A673 (cell line): ENCODE measurements around the gene HDAC7. TPM values are rescaled to one million over a fixed set of nuclear protein-coding genes. Genes with fewer than 3 reads are reported as not detected.
A peak's percentile ranks its signal among the peaks of the same experiment; 100 is the strongest.

ENCODE experiments used
- BruUV-seq: library from RNA; stranded (reverse); fragments of 400-500 nt; replicated peaks from 2 replicates; lab custom pipeline; 2021; lab: Mats Ljungman, UMichigan
- CTCF ChIA-PET: fragments of 300-600 bp; sonication (Branson Sonifier 250); formaldehyde crosslinking; loops from one replicate; lab custom pipeline; 2022; ENCODE audit warnings: antibody characterized with exemption; lab: Charles Lee
- POLR2A ChIA-PET: fragments of 300-600 bp; sonication (Branson Sonifier 250); formaldehyde crosslinking; loops from one replicate; lab custom pipeline; 2022; ENCODE audit warnings: antibody characterized with exemption; ENCODE audit not compliant: low non-redundant PET; lab: Charles Lee
- DNase-seq: peaks from one replicate; pipeline ENCODE4 v3.0.0-alpha.2; 2015; ENCODE audit warnings: low spot score
- H3K27ac ChIP-seq: fragments of 200-600 bp; sonication (generic); 2 replicates; pipeline ENCODE4 v1.5.1; 2016; ENCODE audit warnings: mixed run types, low read depth, mild to moderate bottlenecking, mixed read lengths, antibody characterized with exemption, low read length; ENCODE audit not compliant: poor library complexity, severe bottlenecking
- H3K27me3 ChIP-seq: fragments of 200-600 bp; sonication (generic); replicated peaks from 2 replicates; pipeline ENCODE4 v1.6.1; 2017; ENCODE audit warnings: mixed run types, low read depth, mild to moderate bottlenecking, mixed read lengths, antibody characterized with exemption, low read length; ENCODE audit not compliant: insufficient read depth, poor library complexity
- H3K36me3 ChIP-seq: fragments of 200-600 bp; sonication (generic); 2 replicates; pipeline ENCODE4 v1.6.1; 2016; ENCODE audit warnings: mixed run types, mild to moderate bottlenecking, mixed read lengths, antibody characterized with exemption, low read length; ENCODE audit not compliant: insufficient read depth, poor library complexity, severe bottlenecking
- H3K4me1 ChIP-seq: fragments of 200-600 bp; sonication (generic); 2 replicates; pipeline ENCODE4 v1.6.1; 2017; ENCODE audit warnings: mixed run types, mild to moderate bottlenecking, mixed read lengths, antibody characterized with exemption, low read length; ENCODE audit not compliant: insufficient read depth, poor library complexity, severe bottlenecking
- H3K4me3 ChIP-seq: fragments of 200-600 bp; sonication (generic); 2 replicates; pipeline ENCODE4 v1.5.1; 2016; ENCODE audit warnings: low read depth, mixed run types, mild to moderate bottlenecking, mixed read lengths, low read length; ENCODE audit not compliant: poor library complexity, severe bottlenecking
- H3K9me3 ChIP-seq: fragments of 200-600 bp; sonication (generic); 2 replicates; pipeline ENCODE4 v1.6.1; 2016; ENCODE audit warnings: mixed run types, low read depth, mild to moderate bottlenecking, mixed read lengths, antibody characterized with exemption, low read length; ENCODE audit not compliant: poor library complexity, severe bottlenecking
- CTCF ChIP-seq: fragments of 300-800, 200-600 bp; sonication (generic); conservative IDR thresholded peaks from 2 replicates; pipeline ENCODE4 v1.5.1; 2017; ENCODE audit warnings: low read depth, mild to moderate bottlenecking, antibody characterized with exemption, low read length, moderate library complexity, mixed read lengths
- EZH2 ChIP-seq: fragments of 200-600 bp; sonication (generic); IDR thresholded peaks from 2 replicates; pipeline ENCODE4 v1.6.1; 2017; ENCODE audit warnings: borderline replicate concordance, low read depth, mild to moderate bottlenecking, mixed read lengths, antibody characterized with exemption, low read length; ENCODE audit not compliant: poor library complexity, severe bottlenecking
- intact Hi-C: fragments of 100-400 bp; cut with micrococcal nuclease; formaldehyde crosslinking; loops from one replicate; pipeline ENCODE4 v1.10.0; 2022; ENCODE audit not compliant: unreplicated experiment
- total RNA-seq: library from RNA; stranded (reverse); gene quantifications from 2 replicates; pipeline ENCODE4 v1.2.3, GENCODE V29; 2021

Gene HDAC7
- total RNA-seq, 1 experiment from 2014 or later = 58.9 TPM

GRCh38 chr12:47736877-47737676 lies 82.6 kb downstream of the HDAC7 start:
- intact Hi-C loops = no loop called here
- Histone ChIP-seq H3K36me3 (no peaks in the 10 kb centered on the region), H3K4me3 (no peak overlapping the region), H3K4me1 (peaks cover 36% of the 10 kb centered on the region), H3K27me3 (no peaks in the 10 kb centered on the region), H3K9me3 (no peaks in the 10 kb centered on the region), H3K27ac (no peak overlapping the region)
- CTCF ChIA-PET = interaction anchor here (0.6 kb wide), 1 partner anchor 102 kb away, joined by 5 read pairs; no protein-coding TSS in a partner anchor
- TF ChIP-seq CTCF = no peak
- TF ChIP-seq EZH2 = no peak
- no peak for DNase-seq
- POLR2A ChIA-PET = interaction anchor here (0.6 kb wide), 2 partner anchors 13 to 39 kb away, joined by 3 read pairs; no protein-coding TSS in a partner anchor
- no TSS peak for BruUV-seq

- ChIA-PET POLR2A (interaction anchor here (0.6 kb wide), 1 partner anchor 14 kb away, joined by 3 read pairs; no protein-coding TSS in a partner anchor), CTCF (no interaction called here)
- Histone ChIP-seq H3K36me3 (no peaks in the 10 kb centered on the region), H3K27me3 (no peaks in the 10 kb centered on the region), H3K27ac (no peak overlapping the region), H3K4me3 (no peak overlapping the region), H3K9me3 (no peaks in the 10 kb centered on the region), H3K4me1 (peaks cover 28% of the 10 kb centered on the region)
- intact Hi-C loops = no loop called here
- no peak for DNase-seq
- BruUV-seq = no TSS peak
- no peak for TF ChIP-seq CTCF
- no peak for TF ChIP-seq EZH2
These were observed 83.5 kb downstream of the HDAC7 start for GRCh38 chr12:47736216-47736615.

GRCh38 chr12:47735649-47736048 lies 84.1 kb downstream of the HDAC7 start:
- intact Hi-C loops = no loop called here
- ChIA-PET CTCF (no interaction called here), POLR2A (no interaction called here)
- BruUV-seq = no TSS peak
- H3K4me1 ChIP-seq = peaks cover 22% of the 10 kb centered on the region
- H3K9me3 ChIP-seq = no peaks in the 10 kb centered on the region
- H3K27me3 ChIP-seq = no peaks in the 10 kb centered on the region
- no peak overlapping the region for H3K4me3 ChIP-seq
- no peaks in the 10 kb centered on the region for H3K36me3 ChIP-seq
- TF ChIP-seq CTCF (no peak), EZH2 (no peak)
- H3K27ac ChIP-seq = peak overlapping the region; percentile 37
- no peak for DNase-seq
